ENCODE results near the gene ZNF710. TPM values are rescaled to one million over a fixed set of nuclear protein-coding genes. Genes with fewer than 3 reads are reported as not detected.
"Not testable (repeated sequence)": the region's sequence is repeated elsewhere in the genome, so short reads cannot be mapped to it uniquely, and the experiment has no call there.

The ZNF710 gene
- total and polyA plus RNA-seq, 2 experiments from 2014 or later: 15.9 to 18.2 TPM

- not testable (repeated sequence) for H3K27ac ChIP-seq (ENCODE audit: low read depth); H3K4me3 Mint-ChIP-seq; H3K9me2 ChIP-seq (ENCODE audit: insufficient read depth); H3K4me1 Mint-ChIP-seq; H3K27me3 Mint-ChIP-seq (ENCODE audit: insufficient read depth, low read depth, poor library complexity); H4K20me1 ChIP-seq (replicated peaks; ENCODE audit: insufficient read depth); H3K27me3 ChIP-seq (ENCODE audit: insufficient read depth); H3K4me2 ChIP-seq; H3K27ac Mint-ChIP-seq; H2AFZ ChIP-seq; DNase-seq (ENCODE audit: low spot score); H3K79me2 ChIP-seq (replicated peaks; ENCODE audit: insufficient read depth); H3K36me3 Mint-ChIP-seq (ENCODE audit: low read depth); H3K36me3 ChIP-seq (ENCODE audit: insufficient read depth); H3K4me3 ChIP-seq; ATAC-seq; H3K4me1 ChIP-seq (ENCODE audit: insufficient read depth); H3K9me3 Mint-ChIP-seq; H3F3A ChIP-seq (replicated peaks; ENCODE audit: low read depth)
Observed at GRCh38 chr15:89955449-89955998, 45.6 kb upstream of the ZNF710 start.

GRCh38 chr15:89958107-89958805, 42.9 kb upstream of the ZNF710 start:
- H3F3A ChIP-seq (replicated peaks; ENCODE audit: low read depth): no peaks in the 10 kb centered on the region
- no peak overlapping the region for H3K4me3 ChIP-seq
- H3K9me3 Mint-ChIP-seq: peaks cover 4% of the 10 kb centered on the region; the same call in 2 of the 3 replicates
- H3K27ac ChIP-seq (ENCODE audit: low read depth): no peak overlapping the region
- H3K9me2 ChIP-seq (ENCODE audit: insufficient read depth): no peaks in the 10 kb centered on the region
- no peaks in the 10 kb centered on the region for H3K4me1 Mint-ChIP-seq
- H3K4me3 Mint-ChIP-seq: no peak overlapping the region
- no peaks in the 10 kb centered on the region for H3K4me1 ChIP-seq (ENCODE audit: insufficient read depth)
- no peaks in the 10 kb centered on the region for H3K36me3 Mint-ChIP-seq (ENCODE audit: low read depth)
- DNase-seq (ENCODE audit: low spot score) (no peak), ATAC-seq (no peak)
- no peak overlapping the region for H3K27ac Mint-ChIP-seq
- no peaks in the 10 kb centered on the region for H3K79me2 ChIP-seq (replicated peaks; ENCODE audit: insufficient read depth)
- peaks cover 5% of the 10 kb centered on the region for H3K27me3 Mint-ChIP-seq (ENCODE audit: insufficient read depth, low read depth, poor library complexity)
- H3K27me3 ChIP-seq (ENCODE audit: insufficient read depth): no peaks in the 10 kb centered on the region
- H4K20me1 ChIP-seq (replicated peaks; ENCODE audit: insufficient read depth): no peaks in the 10 kb centered on the region
- H2AFZ ChIP-seq: peak overlapping the region; percentile 74
- H3K4me2 ChIP-seq: no peak overlapping the region
- no peaks in the 10 kb centered on the region for H3K36me3 ChIP-seq (ENCODE audit: insufficient read depth)
- no peak for TF ChIP-seq STAT1 (IDR thresholded peaks at IDR 0.05; ENCODE audit: unreplicated experiment)
- TF ChIP-seq CREB1 (CRISPR knock-in tag; IDR thresholded peaks at IDR 0.05; ENCODE audit: low read depth): no peak
- no peak for TF ChIP-seq EZH2 (IDR thresholded peaks at IDR 0.05; ENCODE audit: low read depth, unreplicated experiment)
- no peak for TF ChIP-seq CTCF (conservative IDR thresholded peaks at IDR 0.05; ENCODE audit: low read depth in 2 of 2)
- no peak for TF ChIP-seq ZNF114 (CRISPR knock-in tag; IDR thresholded peaks at IDR 0.05)
- TF ChIP-seq ZNF331 (CRISPR knock-in tag; IDR thresholded peaks at IDR 0.05; ENCODE audit: low read depth): no peak
- TF ChIP-seq NANOG (IDR thresholded peaks at IDR 0.05; ENCODE audit: borderline replicate concordance): no peak
- TF ChIP-seq REST (IDR thresholded peaks at IDR 0.05; ENCODE audit: unreplicated experiment): no peak
- no peak for TF ChIP-seq EZH2phosphoT487 (IDR thresholded peaks at IDR 0.05; ENCODE audit: unreplicated experiment)
- no peak for TF ChIP-seq JUNB (IDR thresholded peaks at IDR 0.05; ENCODE audit: unreplicated experiment)
